Measurements from ENCODE around the gene IMPDH2.

DNA sequence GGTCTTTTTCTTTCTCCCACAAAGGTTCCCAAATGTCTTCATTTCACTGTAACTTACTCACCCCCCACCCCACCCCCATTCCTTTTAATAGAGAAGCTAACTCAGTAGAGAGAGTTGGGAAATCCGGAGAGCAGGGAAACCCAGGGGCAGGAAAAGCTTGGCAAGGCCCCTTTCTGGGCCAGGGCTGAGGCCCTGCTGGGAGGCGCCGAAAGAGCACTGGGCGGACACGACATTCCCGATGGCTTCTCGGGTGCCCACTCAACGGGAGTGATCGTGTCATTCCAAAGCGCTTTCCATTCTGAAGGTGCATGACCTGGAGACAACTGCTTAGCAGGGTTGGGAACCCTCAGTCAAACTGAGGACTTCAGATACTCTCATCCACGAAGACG, 9.3 kb downstream of the IMPDH2 start:
- no peak for TF ChIP-seq POLR2A (IDR thresholded peaks at IDR 0.05)
- TF ChIP-seq, protein P1, sequence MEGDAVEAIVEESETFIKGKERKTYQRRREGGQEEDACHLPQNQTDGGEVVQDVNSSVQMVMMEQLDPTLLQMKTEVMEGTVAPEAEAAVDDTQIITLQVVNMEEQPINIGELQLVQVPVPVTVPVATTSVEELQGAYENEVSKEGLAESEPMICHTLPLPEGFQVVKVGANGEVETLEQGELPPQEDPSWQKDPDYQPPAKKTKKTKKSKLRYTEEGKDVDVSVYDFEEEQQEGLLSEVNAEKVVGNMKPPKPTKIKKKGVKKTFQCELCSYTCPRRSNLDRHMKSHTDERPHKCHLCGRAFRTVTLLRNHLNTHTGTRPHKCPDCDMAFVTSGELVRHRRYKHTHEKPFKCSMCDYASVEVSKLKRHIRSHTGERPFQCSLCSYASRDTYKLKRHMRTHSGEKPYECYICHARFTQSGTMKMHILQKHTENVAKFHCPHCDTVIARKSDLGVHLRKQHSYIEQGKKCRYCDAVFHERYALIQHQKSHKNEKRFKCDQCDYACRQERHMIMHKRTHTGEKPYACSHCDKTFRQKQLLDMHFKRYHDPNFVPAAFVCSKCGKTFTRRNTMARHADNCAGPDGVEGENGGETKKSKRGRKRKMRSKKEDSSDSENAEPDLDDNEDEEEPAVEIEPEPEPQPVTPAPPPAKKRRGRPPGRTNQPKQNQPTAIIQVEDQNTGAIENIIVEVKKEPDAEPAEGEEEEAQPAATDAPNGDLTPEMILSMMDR (IDR thresholded peaks at IDR 0.05): no peak

Measured in lower leg skin (tissue), 3 donors.